NCI-H82 (cell line): ENCODE results near the gene SERPINE1.
A peak's percentile ranks its signal among the peaks of the same experiment; 100 is the strongest.
"Not testable (repeated sequence)": the region's sequence is repeated elsewhere in the genome, so short reads cannot be mapped to it uniquely, and the experiment has no call there.

ENCODE experiments used
- DNase-seq: peaks from one replicate; lab custom pipeline; 2025; lab: John Stamatoyannopoulos, UW

The SERPINE1 gene

DNA sequence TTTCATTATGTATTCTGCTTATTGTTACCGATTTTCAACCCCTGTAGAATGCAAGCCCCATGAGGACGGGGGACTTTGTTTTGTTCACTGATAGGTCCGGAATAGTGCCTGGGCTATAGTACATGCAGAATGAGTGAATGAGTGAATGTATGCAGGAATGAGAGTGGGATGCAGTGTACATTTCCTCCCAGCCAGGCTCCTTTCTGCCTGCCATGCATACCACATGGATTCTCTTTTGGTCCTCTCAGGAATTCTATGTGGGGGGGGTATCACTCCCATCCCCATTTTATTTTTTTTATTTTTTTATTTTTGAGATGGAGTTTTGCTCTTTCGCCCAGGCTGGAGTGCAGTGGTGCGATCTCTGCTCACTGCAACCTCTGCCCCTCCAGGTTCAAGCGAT lies 24.9 kb upstream of the SERPINE1 start:
- DNase-seq = no peak

DNA sequence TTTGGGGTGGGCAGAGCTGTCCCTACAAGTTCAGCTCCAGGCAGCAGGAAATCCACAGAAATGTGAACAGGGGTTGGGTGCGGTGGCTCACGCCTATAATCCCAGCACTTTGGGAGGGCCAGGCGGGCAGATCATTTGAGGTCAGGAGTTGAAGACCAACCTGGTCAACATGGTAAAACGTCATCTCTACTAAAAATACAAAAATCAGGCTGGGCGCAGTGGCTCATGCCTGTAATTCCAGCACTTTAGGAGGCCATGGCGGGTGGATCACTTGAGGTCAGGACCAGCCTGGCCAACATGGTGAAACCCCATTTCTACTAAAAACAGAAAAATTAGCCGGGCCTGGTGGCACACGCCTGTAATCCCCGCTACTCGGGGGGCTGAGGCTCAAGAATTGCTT lies 23.2 kb upstream of the SERPINE1 start:
- not testable (repeated sequence) for DNase-seq

DNA sequence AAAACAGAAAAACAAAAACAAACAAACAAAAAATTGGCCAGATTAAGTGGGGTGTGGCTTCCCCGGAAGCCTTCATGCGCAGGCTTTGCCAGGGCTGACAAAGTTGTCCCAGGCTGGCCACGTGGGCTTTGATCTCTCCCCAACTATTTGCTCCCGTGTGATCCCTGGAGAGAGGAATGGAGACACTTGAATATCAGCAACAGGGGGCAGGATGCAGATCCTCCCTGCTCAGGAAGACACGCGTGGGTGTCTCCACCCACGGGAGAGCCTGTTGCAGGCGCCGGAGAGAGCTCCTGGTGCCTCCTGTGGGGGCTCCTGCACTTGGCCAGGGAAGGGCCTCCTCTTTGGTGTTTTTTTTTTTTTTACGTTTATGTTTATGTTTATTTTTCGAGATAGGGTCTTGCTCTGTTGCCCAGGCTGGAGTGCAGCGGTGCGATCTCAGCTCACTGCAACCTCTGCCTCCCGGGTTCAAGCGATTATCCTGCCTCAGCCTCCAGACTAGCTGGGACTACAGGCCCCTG lies 22.7 kb upstream of the SERPINE1 start:
- DNase-seq = no peak

DNA sequence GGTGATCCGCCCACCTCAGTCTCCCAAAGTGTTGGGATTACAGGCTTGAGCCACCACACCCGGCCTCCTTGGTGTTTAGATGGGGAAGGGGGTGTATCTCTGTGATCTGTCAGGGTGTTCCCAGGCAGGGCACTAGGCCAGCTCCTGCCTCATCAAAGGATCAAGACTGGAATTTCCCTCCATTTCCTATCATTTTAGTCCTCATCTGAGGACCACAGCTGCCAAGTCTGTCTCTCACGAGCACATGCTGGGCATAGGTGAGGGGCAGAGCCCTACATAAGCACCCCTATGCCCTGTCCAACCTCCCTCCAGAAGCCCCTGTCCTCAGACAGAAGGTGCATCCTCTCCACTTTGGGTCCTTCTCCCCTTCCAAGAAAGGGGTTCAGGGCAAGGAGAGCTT lies 22.1 kb upstream of the SERPINE1 start:
- no peak for DNase-seq

DNA sequence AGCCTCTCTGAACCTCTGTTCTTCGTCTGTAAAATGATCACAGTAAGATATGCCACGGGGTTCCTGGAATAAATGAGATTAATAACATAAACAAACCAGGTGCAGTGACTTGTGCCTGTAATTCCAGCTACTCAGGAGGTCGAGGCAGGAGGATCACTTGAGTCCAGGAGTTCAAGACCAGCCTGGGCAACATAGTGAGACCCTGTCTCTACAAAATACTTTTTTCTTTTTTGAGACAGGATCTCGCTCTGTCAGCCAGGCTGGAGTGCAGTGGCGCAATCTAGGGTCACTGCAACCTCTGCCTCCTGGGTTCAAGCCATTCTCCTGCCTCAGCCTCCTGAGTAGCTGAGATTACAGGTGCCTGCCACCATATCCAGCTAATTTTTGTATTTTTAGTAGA lies 21.7 kb upstream of the SERPINE1 start:
- DNase-seq = not testable (repeated sequence)

DNA sequence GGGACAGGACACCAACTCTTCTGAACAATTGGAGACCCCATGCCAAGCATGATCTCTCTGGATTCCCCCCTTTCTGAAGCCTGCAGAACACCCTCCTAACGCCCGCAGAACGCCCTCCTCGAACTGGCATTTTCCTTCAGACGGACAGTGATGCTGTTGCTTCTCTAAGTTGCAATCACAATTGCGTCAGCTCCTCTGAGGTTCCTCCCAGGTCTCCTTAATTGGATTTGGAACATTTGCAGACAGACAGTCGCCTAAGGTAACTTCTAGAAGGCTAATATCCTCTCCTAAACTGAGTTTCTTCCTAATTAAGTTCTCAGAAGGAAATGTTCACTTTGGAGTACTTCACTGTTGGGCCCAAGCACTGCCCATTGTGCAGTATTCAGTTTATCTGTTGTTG lies 20.5 kb upstream of the SERPINE1 start:
- DNase-seq = peak; percentile 45

DNA sequence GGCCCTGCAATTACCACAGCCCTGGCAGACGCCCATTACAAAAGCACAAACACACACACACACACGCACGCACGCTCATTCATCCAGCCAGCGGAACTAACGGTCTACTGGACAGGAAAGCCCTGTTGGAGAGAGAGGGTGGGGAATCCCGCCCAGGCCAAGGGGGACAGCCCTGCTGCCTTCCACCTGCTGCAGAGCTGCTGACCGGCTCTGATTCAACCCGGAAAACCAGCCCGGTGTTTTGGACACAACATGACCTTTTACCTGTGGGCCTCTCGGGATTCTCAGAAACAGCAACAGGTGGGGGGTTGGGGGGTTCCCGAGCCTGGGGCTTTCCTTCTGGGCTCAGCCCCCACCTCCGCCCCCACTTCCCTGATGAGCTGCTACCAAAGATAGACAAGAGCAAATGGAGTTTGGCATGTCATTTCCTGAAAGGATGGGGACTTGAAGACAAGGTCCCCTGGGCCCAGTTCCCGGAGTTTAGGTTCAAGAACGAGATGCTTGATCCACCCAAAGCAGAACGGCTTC lies 18.5 kb upstream of the SERPINE1 start:
- no peak for DNase-seq

DNA sequence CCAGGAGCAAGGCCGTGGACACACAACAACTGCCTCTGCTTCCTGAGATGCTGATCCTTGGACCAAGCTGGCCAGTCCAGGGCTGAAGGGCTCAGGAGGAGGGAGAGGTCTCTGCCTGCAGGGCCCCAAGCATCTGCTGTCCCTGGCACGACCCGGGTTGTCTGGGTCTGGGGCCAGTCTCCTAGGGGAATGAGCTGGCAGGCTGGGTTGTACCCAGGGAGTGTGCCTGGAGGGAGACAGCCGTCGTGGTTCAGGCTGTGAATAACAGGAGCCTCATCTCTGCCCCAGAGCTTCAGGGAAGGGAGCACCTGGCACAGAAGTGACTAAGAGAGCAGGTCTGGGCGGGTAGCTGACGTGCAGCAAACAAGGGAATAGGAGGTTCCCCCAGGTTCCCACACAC lies 17.9 kb upstream of the SERPINE1 start:
- DNase-seq = no peak

DNA sequence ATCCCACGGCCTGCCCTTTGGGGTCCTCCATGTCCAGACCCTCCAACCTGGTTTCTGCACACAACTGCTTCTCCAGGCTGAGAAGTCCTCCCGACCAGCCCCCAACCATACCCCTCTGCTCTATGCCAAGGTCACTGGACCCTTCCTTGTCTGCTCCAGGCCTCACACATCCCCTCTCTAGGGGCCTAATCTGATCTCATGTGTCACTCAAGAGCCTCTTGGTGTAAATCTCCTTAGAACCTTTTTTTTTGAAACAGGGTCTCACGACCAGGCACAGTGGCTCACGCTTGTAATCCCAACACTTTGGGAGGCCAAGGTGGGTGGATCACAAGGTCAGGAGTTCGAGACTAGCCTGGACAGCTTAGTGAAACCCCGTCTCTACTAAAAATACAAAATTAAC lies 17.5 kb upstream of the SERPINE1 start:
- no peak for DNase-seq

DNA sequence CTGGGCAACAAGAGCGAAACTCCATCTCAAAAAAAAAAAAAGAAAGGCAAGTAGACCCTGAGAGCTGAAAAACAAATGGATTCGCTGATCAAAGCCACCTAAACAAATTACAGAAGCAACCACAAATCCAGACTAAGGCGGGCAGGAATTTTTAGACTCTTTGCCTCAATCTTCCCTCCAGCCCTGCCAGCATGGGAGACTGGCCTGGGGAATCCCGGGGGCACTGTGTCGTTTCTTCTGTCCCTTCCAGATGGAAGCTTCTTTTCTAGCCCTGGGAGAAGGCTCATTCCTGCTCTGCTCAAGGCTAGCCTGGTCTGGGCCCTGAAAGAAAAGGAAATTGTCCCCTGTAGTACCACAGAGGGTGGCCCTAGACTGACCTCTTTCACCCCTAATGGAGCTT lies 15.6 kb upstream of the SERPINE1 start:
- no peak for DNase-seq

DNA sequence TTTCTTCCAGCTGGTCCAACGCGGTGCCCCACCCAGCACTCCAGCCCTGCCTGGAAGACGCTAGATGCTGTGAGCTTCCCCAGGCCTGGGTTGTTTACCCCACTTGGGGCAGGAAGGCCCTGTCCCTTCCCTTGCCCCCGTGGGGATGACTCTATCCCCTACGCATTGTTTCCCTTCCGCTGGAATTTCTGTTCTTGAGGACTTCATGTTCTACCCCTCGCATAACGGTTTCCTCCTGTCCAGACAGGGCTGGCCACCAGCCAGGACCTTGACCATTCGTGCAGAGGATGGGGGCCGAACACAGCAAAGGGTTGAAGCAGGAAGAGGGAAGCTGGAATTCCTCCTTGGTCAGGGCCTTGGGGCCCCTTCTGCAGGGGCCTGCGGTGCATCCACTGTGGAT lies 14.7 kb upstream of the SERPINE1 start:
- DNase-seq = no peak

DNA sequence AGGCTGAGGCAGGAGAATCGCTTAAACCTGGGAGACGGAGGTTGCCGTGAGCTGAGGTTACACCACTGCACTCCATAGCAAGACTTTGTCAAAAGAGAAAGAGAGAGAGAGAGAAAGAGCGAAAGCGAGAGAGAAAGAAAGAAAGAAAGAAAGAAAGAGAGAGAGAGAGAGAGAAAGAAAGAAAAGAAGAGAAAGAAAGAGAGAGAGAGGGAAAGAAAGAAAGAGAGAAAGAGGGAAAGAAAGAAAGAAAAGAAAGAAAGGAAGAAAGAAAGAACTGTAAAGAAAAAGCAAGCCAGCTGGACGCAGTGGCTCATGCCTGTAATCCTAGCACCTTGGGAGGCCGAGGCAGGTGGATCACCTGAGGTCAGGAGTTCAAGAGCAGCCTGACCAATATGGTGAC lies 13.8 kb upstream of the SERPINE1 start:
- not testable (repeated sequence) for DNase-seq

DNA sequence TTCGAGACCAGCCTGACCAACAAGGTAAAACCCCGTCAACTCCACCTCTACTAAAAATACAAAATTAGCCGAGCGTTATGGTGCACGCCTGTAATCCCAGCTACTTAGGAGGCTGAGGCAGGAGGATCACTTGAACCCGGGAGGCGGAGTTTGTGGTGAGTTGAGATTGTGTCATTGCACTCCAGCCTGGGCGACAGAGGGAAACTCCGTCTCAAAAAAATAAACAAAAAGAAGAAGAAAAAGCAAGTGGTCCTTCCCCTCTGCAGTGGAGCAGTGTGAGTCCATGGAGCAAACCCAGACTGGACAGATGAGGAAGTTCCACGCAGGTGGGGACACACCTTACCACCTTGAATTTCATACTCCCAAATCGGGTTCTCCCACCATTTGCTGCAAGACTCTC lies 13.1 kb upstream of the SERPINE1 start:
- no peak for DNase-seq

DNA sequence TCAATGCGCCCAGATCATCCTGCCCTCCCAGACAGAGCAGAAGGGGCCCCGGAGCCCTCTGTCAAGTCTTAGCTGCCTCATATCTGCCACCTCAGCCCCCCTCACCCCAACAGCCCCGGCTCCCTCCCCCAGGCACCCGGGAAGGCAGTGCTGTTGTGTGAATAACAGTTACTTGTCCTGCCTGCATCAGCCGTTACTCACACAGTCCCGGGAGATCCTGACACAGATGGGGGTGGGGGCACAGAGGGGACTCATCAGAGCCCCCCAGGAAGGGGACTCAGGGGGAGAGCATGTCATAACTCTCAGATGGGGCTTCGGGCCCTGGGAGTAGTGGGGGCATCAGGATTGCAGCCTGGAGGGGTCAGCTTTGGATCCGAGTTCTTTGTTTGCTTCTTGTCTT lies 12.4 kb upstream of the SERPINE1 start:
- no peak for DNase-seq

DNA sequence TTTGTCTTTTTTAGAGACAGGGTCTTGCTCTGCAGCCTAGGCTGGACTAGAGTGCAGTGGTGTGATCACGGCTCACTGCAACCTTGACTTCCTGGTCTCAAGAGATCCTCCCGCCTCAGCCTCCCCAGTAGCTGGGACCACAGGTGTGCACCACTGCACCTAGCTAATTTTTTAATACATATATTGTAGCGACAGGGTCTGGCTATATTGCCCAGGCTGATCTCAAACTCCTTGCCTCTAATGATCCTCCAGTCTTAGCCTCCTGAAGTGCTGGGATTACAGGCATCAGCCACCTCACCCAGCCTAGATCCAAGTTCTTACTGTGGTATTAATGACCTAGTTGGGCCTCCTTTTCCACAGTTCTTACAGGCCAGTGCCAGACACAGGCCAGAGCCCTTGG lies 11.7 kb upstream of the SERPINE1 start:
- DNase-seq = no peak

DNA sequence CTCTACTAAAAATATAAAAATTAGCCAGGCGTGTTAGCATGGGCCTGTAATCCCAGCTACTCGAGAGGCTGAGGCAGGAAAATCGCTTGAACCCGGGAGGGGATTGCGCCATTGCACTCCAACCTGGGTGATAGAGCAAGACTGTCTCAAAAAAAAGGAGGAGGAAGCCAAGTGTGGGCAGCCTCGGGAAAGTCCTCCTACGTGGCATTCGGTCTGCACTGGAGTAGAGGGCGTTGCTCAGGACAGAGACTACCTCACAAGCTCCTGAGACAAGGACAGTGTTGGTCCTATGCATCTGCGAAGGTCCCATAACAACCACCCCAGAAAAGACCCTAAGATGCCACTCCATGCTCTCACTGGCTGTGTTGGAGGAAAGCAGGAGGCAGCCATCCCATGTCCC lies 10.0 kb upstream of the SERPINE1 start:
- no peak for DNase-seq

DNA sequence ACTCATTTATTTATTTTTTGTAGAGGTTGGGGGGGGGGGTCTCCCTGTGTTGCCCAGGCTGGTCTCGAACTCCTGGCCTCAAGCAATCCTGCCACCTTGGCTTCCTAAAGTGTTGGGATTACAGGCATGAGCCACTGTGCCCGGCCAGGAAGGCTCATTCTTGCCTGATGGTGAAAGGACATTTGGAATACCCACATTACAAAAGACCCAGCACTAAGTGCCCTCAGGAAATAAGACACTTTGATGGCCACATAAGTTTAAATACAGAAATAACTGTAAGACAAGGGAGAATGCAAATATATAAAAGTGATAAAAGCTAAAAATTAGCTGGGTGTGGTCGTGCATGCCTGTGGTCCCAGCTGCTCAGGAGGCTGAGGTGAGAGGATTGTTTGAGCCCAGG lies 8.0 kb upstream of the SERPINE1 start:
- DNase-seq = no peak

DNA sequence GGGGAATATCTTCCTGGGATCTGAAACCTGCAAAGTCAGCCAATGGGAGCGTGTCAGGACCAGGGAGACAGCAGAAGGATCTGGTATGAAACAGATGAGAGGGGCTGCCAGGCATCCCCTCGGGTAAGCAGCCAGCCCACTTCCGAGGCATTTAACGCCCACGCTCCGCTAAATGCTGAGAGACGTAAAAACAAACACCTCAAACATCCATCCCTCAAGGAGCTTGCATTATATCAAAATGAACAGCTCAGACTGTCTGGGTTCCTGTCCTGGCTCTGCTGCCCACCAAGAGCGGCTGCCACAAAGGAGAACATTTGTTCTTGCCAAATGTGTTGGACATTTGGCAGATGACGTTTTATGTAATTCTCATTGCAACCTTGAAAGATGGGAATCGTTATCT lies 7.0 kb upstream of the SERPINE1 start:
- DNase-seq = no peak

DNA sequence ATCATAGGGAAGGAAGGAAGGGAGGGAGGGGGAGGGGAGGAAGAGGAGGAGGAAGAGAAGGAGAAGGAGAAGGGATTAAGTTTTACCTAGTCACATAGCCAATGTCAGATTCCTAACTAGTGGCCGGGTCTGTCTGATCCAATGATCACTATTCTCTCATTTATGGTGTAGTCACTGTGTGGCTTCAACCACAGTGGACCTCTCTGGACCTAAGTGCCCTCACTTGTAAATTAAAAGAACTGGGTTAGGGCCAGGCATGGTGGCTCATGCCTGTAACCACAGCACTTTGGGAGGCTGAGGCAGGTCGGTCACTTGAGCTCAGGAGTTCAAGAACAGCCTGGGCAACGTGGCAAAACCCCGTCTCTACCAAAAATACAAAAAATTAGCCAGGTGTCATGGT lies 6.6 kb upstream of the SERPINE1 start:
- DNase-seq = no peak

DNA sequence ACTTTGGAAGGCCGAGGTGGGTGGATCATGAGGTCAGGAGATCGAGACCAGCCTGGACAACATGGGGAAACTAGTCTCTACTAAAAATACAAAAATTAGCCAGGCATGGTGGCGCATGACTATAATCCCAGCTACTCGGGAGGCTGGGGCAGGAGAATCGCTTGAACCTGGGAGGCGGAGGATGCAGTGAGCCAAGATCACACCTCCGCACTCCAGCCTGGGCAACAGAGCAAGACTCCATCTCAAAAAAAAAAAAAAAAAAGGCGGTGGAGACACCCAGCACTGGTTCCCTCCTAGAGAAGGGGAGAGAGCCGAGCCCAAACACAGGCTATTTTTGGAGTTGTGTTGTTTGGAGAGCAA lies 5.3 kb upstream of the SERPINE1 start:
- not testable (repeated sequence) for DNase-seq

DNA sequence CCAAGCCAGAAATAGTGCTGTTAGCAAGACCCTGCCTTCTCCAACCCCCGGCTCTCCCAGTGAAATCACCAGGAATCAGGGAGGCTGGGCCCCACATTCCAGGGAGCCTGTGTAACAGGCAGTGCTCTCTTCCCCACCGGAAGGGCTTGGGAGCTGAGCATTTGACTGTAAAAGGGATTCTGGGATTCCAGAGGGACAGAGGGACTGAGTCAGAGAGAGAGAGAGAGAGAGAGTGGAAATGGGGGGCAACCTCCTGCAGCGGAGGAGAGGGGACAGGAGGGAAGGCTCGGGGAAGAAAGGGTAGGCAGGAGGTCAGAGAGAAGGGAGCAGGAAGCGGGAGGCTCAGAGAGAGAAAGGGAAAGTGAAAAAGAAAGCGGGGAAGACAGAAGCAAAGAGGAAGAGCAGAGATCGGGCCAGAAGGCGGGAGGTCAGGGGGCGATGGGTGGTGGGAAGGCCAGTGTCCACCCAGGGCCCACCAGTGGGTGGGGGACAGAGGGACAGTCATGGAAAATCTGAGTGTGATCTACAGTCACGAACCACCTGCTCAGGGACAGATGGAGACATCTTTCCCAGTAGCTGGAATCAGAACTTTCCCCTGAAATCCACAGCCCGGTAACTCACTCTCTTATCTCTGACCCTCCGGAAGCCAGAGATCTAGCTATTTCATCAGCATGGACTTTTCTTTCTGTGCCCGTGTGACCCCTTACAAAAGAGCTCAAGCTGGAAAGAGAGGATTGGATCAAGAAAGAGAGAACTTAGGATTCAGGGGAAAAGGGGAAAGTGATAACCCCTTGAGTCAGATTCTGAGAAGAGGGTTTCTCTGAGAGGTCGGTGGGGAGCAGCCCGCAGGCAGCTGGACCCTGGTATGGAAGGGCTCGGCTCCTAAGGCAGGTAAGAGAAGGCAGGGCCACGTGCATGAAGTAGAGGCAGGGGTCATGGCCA lies 4.6 kb upstream of the SERPINE1 start:
- no peak for DNase-seq

DNA sequence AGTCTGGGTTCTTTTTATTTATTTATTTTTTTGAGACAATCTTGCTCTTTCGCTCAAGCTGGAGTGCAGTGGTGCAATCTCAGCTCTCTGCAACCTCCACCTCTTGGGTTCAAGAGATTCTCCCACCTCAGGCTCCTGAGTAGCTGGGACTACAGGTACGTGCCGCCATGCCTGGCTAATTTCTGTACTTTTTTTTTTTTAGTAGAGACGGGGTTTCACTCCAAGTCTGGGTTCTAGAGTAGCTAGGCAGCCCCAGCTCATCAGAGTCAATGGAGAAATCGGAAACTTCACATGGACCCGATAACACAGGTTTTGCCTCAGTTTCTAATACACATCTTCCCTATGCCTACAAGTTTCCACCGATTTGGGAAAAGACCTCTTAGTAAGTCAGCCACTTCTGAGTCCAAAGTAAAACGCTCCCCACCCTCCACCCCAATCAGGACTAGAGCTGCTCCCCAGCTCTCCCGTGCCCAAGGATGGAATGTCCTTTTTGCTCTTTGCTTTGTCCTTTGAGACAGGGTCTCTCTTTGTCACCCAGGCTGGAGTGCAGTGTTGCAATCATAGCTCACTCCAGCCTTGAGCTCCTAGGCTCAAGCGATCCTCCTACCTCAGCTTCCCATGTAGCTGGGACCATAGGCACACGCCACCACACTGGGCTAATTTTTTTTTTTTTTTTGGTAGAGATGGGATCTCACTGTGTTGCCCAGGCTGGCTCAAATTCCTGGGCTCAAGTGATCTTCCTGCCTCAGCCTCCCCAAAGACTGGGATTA lies 3.8 kb upstream of the SERPINE1 start:
- no peak for DNase-seq

DNA sequence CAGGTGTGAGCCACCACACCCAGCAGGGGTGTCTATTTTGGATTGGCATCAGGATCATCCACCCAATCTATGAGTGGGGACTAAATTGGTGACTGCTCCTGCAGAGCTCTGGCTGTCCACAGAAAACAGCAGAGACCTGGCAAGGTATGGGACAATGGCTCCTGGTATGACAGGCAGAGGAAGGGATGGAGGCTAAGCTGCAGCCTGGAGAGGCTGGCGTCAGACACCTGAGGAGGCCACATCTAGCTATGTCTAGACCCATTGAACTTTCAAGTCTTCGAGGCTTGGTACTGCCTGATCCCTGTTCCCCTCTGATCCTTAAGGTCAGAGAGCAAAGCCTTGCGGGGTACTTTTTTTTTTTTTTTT lies 3.2 kb upstream of the SERPINE1 start:
- DNase-seq = no peak
